Effector memory CD4-positive, alpha-beta T cell (primary cell): ENCODE results near the gene KDM4C.

Source experiments
- DNase-seq, 3 donors: peaks; one replicate each; pipeline ENCODE4 v3.0.0-alpha.2; 2020
- H3K27ac ChIP-seq: 2 replicates; pipeline ENCODE4 v1.7.0; 2013; ENCODE audit warnings: mild to moderate bottlenecking, low read length, moderate library complexity; ENCODE audit not compliant: insufficient read depth, poor library complexity, severe bottlenecking
- H3K27me3 ChIP-seq: replicated peaks from 2 replicates; pipeline ENCODE4 v1.7.0; 2013; ENCODE audit warnings: mild to moderate bottlenecking, low read length; ENCODE audit not compliant: insufficient read depth, control insufficient read depth, poor library complexity, severe bottlenecking
- H3K36me3 ChIP-seq: 2 replicates; pipeline ENCODE4 v1.7.0; 2013; ENCODE audit warnings: mild to moderate bottlenecking, low read length, moderate library complexity; ENCODE audit not compliant: control insufficient read depth, insufficient read depth
- H3K4me1 ChIP-seq: 2 replicates; pipeline ENCODE4 v1.7.0; 2013; ENCODE audit warnings: low read length, mild to moderate bottlenecking; ENCODE audit not compliant: control insufficient read depth, insufficient read depth, poor library complexity, severe bottlenecking
- H3K4me3 ChIP-seq: 2 replicates; pipeline ENCODE4 v1.7.0; 2013; ENCODE audit warnings: low read length, low read depth, mild to moderate bottlenecking; ENCODE audit not compliant: insufficient read depth, poor library complexity, severe bottlenecking
- H3K9me3 ChIP-seq: 2 replicates; pipeline ENCODE4 v1.7.0; 2013; ENCODE audit warnings: mild to moderate bottlenecking, low read length, moderate library complexity; ENCODE audit not compliant: control insufficient read depth

KDM4C gene

GRCh38 chr9:6904371-6904770 is 146.6 kb downstream of the KDM4C start:
- Histone ChIP-seq H3K36me3 (no peaks in the 10 kb centered on the region), H3K9me3 (no peaks in the 10 kb centered on the region), H3K27me3 (no peaks in the 10 kb centered on the region), H3K4me1 (no peaks in the 10 kb centered on the region), H3K4me3 (no peak overlapping the region), H3K27ac (no peak overlapping the region)
- DNase-seq = no peak

GRCh38 chr9:6905850-6906375 is 148.1 kb downstream of the KDM4C start:
- Histone ChIP-seq H3K4me3 (no peak overlapping the region), H3K27me3 (no peaks in the 10 kb centered on the region), H3K9me3 (no peaks in the 10 kb centered on the region), H3K4me1 (no peaks in the 10 kb centered on the region), H3K36me3 (no peaks in the 10 kb centered on the region), H3K27ac (no peak overlapping the region)
- no peak for DNase-seq

DNA sequence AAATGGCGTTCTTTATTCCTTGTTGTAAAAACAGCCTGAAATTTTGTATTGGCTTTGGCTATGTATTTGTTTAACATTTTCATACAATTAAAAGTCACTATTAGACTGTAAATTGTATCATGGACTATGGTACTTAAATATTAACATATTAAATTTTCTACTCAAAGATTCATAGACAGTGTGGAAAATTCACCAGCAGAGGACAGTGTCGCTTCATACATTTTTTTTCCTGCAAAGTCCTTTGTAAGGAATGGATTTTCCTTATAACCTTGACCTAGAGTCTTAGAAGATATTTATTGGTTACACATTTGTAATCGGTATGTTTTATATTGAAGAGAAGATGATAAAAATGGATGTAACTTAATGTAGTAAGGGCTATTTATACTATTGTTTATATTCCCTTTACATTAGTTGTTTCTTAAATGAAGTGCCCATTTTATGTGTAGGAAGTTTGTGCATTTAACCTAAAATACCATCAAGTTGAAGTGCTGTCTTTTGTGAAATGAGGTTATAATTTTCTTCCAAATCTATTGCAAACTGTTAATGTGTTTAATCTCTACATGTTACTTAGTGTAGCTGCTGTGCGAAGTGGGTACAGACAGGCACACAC is 150.1 kb downstream of the KDM4C start:
- H3K4me1 ChIP-seq = no peaks in the 10 kb centered on the region
- no peak for DNase-seq
- H3K27ac ChIP-seq = no peak overlapping the region
- H3K27me3 ChIP-seq = no peaks in the 10 kb centered on the region
- H3K36me3 ChIP-seq = no peaks in the 10 kb centered on the region
- no peaks in the 10 kb centered on the region for H3K9me3 ChIP-seq
- no peak overlapping the region for H3K4me3 ChIP-seq

DNA sequence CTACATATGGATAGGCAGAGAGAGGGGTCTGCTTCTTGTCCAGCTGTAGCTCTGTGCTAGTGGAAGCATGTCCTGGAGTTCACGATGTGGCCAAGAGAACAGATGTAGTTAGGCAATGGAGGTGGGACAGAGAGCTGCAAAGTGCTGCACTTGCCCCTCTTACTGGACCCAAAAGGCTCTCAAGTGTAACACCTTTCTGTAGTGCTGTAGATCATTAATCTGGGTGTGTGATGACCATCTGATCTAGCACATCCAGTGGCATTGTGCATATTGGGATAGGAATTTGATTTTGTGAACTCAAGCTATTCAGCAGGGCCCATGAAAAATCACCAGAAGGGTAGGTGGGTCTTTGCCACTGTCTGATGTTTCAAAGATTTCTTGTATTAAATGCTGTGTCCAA is 151.4 kb downstream of the KDM4C start:
- Histone ChIP-seq H3K36me3 (no peaks in the 10 kb centered on the region), H3K27me3 (no peaks in the 10 kb centered on the region), H3K4me3 (no peak overlapping the region), H3K4me1 (no peaks in the 10 kb centered on the region), H3K27ac (no peak overlapping the region), H3K9me3 (no peaks in the 10 kb centered on the region)
- no peak for DNase-seq

DNA sequence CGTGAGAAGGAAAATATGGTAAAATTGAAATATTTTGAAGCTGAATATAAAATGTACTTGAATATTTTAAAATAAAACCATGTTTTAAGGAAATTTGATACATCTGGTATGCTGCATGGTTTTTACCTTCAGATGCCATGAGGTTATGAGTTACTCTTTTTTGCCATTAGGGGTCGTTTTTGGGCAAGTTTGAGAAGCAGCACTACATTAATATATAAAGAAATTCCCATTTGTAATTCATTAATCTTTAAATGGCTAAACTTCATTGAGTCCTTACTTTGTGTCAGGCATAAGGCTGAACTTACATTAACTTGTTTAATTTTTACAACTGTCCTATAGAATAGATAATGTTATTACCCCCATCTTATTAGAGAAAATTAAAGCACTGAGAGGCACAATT is 152.3 kb downstream of the KDM4C start:
- Histone ChIP-seq H3K4me1 (no peaks in the 10 kb centered on the region), H3K27ac (no peak overlapping the region), H3K27me3 (no peaks in the 10 kb centered on the region), H3K9me3 (no peaks in the 10 kb centered on the region), H3K4me3 (no peak overlapping the region), H3K36me3 (no peaks in the 10 kb centered on the region)
- no peak for DNase-seq

DNA sequence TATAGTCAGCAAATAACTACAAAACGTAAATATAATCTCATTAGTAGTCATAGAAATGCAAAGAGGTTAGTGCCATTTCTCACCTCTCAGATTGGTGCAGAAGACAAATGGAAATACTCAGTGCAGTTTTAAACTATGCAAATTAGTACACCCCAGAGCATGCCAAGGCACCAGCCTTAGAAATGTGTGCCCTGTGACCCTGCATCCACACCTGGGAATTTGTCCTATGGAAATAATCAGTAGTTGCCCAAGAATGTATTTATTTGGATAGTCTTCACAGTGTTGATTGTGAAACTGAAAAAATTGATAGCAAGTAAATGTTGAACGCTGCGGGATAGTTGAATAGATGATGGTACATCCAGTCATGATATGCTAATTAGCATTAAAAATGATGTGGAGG is 152.7 kb downstream of the KDM4C start:
- Histone ChIP-seq H3K36me3 (no peaks in the 10 kb centered on the region), H3K9me3 (no peaks in the 10 kb centered on the region), H3K4me3 (no peak overlapping the region), H3K27me3 (no peaks in the 10 kb centered on the region), H3K27ac (no peak overlapping the region), H3K4me1 (no peaks in the 10 kb centered on the region)
- DNase-seq = no peak

DNA sequence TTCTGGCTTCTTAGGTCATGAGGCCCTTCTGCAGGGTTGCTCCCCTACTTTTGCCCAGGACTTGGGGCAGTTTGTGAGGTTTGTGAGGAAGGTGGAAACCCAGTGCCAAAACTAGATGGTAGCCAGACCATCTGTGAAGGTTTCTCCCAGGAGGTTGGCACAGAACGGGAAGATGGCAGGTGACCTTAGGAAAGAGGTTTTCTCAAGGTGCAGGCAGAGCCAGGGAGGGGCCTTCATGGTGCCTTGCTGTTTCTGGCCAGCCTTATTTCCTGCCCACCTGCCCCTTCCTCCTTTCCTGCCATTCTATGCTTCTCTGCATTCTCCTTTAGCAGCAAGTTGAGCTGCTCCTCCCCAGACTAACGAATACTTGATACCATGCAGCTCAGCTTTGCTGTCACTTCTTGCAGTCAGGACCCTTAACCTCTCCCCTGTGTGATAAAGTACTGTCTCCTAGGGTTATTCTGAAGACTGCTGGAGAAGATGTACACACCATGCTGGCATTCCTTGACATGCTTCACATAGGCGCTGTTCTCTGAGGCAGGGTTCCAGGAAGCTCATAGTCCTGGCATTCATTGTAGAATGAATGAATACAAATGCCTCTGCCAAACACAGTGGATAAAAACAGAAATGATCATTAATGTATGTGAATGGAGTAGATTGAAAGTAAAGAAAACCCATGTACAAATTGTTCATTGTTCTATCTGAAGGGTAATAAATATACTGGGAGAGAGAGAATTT is 154.3 kb downstream of the KDM4C start:
- Histone ChIP-seq H3K27me3 (no peaks in the 10 kb centered on the region), H3K4me3 (no peak overlapping the region), H3K27ac (no peak overlapping the region)

DNA sequence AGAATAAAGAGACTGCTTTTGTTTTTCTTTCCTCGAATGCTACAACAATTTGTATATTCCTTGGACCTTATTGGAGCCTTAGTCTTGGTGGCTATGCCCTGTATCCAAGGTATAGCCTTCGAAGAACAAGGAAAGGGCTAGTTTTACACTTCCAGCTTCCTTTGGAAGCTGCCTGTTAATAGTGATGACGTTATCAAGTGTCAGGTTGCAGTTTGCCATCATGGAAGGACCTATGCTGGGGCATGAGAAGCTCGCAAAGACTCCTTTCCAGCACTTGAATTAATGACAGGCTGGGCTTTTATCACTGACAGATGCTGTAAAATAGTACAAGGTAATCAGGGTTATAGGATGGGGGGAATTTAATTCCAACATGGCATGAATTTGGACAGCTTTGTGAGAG is 157.9 kb downstream of the KDM4C start:
- H3K36me3 ChIP-seq = no peaks in the 10 kb centered on the region
- no peaks in the 10 kb centered on the region for H3K9me3 ChIP-seq
- no peak overlapping the region for H3K4me3 ChIP-seq
- no peaks in the 10 kb centered on the region for H3K4me1 ChIP-seq
- no peaks in the 10 kb centered on the region for H3K27me3 ChIP-seq
- no peak for DNase-seq
- no peak overlapping the region for H3K27ac ChIP-seq

More for the DNA sequence above, 154.3 kb downstream of the KDM4C start:
- Histone ChIP-seq H3K9me3 (no peaks in the 10 kb centered on the region), H3K36me3 (no peaks in the 10 kb centered on the region), H3K4me1 (no peaks in the 10 kb centered on the region)
- no peak for DNase-seq

DNA sequence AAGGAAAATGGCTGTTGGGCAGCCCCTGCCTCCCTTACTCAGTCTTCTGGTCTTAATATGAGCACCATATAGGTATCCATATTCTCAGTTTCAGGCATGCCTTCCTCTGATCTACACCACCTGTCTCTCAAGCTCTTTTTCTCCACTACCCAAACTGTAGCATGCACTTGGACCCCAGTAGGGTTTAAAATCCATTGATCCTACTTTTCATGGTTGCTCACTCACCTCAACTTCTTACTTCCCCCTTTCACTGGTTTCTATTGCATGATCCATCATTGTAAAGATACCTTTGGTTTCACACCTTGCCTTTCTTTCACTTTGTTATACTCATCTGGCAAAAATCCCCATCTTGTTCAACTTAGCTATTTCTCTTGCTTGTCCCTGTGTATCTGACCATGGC is 159.4 kb downstream of the KDM4C start:
- Histone ChIP-seq H3K27me3 (no peaks in the 10 kb centered on the region), H3K36me3 (no peaks in the 10 kb centered on the region), H3K27ac (no peak overlapping the region), H3K9me3 (no peaks in the 10 kb centered on the region), H3K4me1 (peaks cover 5% of the 10 kb centered on the region), H3K4me3 (no peak overlapping the region)
- no peak for DNase-seq

- no peak overlapping the region for H3K4me3 ChIP-seq
- H3K27me3 ChIP-seq = no peaks in the 10 kb centered on the region
- H3K4me1 ChIP-seq = peaks cover 5% of the 10 kb centered on the region
- H3K36me3 ChIP-seq = no peaks in the 10 kb centered on the region
- H3K27ac ChIP-seq = no peak overlapping the region
- DNase-seq = no peak
- H3K9me3 ChIP-seq = no peaks in the 10 kb centered on the region
These were observed 162.3 kb downstream of the KDM4C start for GRCh38 chr9:6920041-6920440.
